Epithelial cell of esophagus (primary cell): Measurements from ENCODE around the gene NAA80.
"Not testable (repeated sequence)": the region's sequence is repeated elsewhere in the genome, so short reads cannot be mapped to it uniquely, and the experiment has no call there.

Experiments used
- DNase-seq: peaks from one replicate; pipeline ENCODE4 v3.0.0; 2010; ENCODE audit warnings: low read depth
- H3K4me3 ChIP-seq: 2 replicates; pipeline ENCODE4 v1.5.1; 2011; ENCODE audit warnings: mild to moderate bottlenecking, low read length, control low read depth
- TF ChIP-seq, protein P1 (sequence below): IDR thresholded peaks from 2 replicates; pipeline ENCODE4 v1.5.1; 2011; ENCODE audit warnings: low read depth, mild to moderate bottlenecking, low read length, control low read depth, inconsistent platforms; ENCODE audit not compliant: insufficient read depth; ENCODE audit errors: missing control alignments

The NAA80 gene

GRCh38 chr3:50274371-50275104 lies 24.7 kb downstream of the NAA80 start:
- TF ChIP-seq, protein P1, sequence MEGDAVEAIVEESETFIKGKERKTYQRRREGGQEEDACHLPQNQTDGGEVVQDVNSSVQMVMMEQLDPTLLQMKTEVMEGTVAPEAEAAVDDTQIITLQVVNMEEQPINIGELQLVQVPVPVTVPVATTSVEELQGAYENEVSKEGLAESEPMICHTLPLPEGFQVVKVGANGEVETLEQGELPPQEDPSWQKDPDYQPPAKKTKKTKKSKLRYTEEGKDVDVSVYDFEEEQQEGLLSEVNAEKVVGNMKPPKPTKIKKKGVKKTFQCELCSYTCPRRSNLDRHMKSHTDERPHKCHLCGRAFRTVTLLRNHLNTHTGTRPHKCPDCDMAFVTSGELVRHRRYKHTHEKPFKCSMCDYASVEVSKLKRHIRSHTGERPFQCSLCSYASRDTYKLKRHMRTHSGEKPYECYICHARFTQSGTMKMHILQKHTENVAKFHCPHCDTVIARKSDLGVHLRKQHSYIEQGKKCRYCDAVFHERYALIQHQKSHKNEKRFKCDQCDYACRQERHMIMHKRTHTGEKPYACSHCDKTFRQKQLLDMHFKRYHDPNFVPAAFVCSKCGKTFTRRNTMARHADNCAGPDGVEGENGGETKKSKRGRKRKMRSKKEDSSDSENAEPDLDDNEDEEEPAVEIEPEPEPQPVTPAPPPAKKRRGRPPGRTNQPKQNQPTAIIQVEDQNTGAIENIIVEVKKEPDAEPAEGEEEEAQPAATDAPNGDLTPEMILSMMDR = peak; percentile 79
- peak; percentile 83 for DNase-seq
- H3K4me3 ChIP-seq = no peak overlapping the region

DNA sequence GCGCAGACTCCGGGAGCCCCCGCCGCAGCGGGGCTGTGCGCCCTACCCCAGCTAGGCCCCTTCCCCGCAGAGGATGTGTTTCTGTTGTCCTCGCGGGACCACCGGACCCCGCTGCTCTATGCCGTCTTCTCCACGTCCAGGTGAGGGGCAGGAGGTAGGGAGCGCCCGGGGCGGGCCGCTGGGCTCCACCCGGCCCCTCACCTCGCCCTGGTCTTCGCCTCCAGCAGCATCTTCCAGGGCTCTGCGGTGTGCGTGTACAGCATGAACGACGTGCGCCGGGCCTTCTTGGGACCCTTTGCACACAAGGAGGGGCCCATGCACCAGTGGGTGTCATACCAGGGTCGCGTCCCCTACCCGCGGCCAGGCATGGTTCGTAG lies 25.5 kb downstream of the NAA80 start:
- DNase-seq = no peak
- TF ChIP-seq, protein P1 = no peak
- no peak overlapping the region for H3K4me3 ChIP-seq

DNA sequence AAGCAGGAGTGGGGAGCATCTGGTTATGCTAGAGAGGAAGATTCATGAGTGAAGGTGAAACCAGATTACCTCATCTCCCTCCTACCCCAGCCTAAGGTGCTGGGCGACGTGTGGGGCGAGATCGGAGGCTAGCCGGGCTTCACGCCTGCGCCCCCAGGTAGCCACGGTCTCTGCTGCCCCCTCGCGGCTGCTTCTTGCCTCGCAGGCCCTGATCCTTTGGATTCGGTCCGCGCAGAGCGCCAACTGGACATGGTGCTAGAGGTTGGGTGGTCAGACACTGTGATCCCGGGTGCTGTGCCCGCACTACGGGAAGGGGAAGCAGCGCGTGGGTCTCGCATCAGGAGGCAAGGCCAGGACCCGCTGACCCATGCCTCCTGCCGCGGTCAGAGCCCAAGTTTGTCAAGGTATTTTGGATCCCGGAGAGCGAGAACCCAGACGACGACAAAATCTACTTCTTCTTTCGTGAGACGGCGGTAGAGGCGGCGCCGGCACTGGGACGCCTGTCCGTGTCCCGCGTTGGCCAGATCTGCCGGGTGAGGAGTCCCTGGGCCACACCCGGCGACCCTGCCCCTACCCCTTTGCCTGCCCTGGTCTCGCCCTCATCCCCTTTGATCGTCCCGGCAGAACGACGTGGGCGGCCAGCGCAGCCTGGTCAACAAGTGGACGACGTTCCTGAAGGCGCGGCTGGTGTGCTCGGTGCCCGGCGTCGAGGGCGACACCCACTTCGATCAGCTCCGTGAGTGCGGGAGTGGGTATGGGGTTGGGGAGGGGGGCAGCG lies 26.1 kb downstream of the NAA80 start:
- peak; percentile 82 for DNase-seq
- H3K4me3 ChIP-seq = peak overlapping the region; percentile 30
- TF ChIP-seq, protein P1 = peak; percentile 94

- DNase-seq, H3K4me3 ChIP-seq: not testable (repeated sequence)
These were observed 26.7 kb downstream of the NAA80 start for GRCh38 chr3:50272538-50272910.

- DNase-seq = no peak
- TF ChIP-seq, protein P1 = no peak
- H3K4me3 ChIP-seq = no peak overlapping the region
These were observed 27.8 kb downstream of the NAA80 start for GRCh38 chr3:50271314-50271936.

GRCh38 chr3:50270422-50271224 lies 28.6 kb downstream of the NAA80 start:
- DNase-seq = no peak
- TF ChIP-seq, protein P1 = no peak
- no peak overlapping the region for H3K4me3 ChIP-seq

DNA sequence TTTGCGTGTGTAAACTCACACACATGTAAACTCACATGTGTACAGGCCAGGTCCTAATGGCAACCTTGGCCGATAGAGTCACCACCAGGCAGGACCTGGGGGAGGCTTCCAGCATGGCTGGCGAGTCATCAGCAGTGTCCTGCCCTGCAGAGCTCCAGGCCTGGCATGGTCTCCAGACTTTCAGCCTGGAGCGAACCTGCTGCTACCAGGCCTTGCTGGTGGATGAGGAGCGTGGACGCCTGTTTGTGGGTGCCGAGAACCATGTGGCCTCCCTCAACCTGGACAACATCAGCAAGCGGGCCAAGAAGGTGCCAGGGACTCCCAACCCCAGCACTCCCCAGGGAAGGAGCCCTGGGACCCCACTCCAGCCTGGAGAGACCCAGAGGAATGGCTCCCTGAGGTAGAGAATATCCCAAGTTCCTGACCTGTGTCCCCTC lies 29.2 kb downstream of the NAA80 start:
- TF ChIP-seq, protein P1 = no peak

More for the DNA sequence above, 29.2 kb downstream of the NAA80 start:
- DNase-seq = peak; percentile 65
- H3K4me3 ChIP-seq = no peak overlapping the region
